GM19035 (cell line): Measurements from ENCODE around the gene BID.

ENCODE experiments used
- ATAC-seq: cut with Tn5 transposase; IDR thresholded peaks from one replicate; pipeline ENCODE4 v1.9.1; 2021; ENCODE audit not compliant: unreplicated experiment

Gene BID

DNA sequence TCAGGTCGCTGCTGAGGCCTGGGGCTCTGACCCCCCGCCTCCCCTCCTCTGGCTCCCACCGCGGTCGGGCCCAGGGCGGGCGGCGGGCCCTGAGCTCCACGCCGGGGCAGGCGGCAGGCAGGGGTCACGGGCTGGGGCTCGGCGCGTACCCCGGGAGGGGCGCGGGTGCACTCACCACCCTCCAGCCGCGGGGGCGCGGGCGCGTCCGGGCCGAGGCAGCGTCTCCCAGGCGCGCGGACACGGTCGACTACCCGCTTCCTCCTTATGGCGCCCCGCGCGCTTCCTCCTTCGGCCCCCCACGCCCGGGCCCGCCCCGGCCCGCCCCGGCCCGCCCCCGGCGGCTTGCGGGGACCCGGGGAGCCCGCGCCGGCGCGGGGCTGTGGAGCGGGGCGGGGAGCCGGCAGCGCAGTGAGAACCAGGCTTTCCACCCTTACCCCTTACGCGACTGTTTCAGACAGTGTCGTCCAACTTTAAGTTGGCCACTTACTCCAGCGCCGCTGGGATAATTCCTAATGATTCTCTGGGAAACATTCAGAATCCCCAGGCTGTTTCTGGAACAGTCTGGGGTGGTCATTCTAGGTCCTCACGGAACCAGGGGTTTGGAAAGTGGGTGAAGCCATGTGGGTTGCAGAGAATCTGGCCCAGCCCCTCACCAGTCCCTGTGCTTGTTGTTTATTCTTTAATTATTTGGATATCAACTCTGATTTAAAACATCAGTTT is at the start of gene BID:
TSS of gene BID (minus strand) at position 264 of the 720 bp plus-strand sequence. CDS start 24,353 bp downstream, outside the sequence.
- ATAC-seq = no peak

DNA sequence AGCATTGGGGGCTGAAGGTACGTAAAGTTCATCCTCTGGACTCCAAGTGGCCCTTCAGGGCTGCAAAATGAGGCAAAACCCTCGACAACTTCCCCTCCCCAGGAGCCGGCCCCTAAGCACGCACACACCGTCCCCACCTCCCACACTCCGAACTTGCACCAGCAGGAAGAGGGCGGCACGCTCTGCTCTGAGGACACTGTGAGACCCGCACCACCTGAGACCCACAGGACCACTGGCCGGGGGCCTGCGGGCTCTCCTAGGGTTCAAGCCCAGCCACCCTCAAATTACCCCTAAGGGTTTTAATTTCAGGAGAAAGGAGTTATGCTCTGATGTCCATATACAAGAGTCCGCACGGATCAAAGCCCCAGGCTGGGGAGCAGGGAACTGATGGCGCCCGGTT is 49.7 kb upstream of the BID start:
- ATAC-seq = no peak

DNA sequence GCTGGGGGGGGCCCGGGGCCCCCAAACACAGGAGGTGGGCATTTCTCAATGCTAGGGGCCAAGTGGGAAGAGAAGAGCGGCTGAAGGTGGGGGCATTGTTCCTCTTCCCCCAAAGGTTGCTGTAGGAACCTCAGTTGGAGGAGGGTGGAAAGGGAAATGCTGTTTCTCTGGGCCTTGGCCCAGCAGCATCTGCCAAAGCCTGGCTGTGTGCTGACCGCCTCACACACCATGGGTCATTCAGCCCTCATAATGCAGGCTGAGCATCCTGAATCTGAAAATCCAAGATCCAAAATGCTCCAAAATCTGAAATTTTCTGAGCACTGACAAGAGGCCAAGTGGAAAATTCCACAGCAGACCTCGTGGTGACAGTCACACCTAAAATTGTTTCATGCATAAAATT is 49.0 kb upstream of the BID start:
- no peak for ATAC-seq

DNA sequence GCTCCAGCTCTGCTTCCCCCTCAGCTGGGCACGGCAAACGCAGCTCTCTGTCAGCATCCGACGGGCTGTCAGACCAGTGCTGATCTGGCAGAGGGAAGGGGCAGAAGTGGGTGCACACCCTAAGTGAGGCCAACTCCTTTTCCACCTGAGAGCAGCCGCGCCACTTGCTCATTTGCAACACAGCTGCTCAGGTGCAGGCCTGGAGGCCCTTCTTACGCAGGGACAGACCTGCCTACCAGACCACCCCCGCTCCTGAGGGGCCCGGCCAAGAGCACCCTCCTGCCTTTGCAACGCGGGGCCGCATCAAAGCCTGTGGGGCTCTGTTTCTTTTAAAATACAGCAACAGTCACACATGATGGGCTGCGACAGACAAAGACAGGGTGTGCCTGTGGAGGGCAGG is 47.8 kb upstream of the BID start:
- ATAC-seq = no peak

DNA sequence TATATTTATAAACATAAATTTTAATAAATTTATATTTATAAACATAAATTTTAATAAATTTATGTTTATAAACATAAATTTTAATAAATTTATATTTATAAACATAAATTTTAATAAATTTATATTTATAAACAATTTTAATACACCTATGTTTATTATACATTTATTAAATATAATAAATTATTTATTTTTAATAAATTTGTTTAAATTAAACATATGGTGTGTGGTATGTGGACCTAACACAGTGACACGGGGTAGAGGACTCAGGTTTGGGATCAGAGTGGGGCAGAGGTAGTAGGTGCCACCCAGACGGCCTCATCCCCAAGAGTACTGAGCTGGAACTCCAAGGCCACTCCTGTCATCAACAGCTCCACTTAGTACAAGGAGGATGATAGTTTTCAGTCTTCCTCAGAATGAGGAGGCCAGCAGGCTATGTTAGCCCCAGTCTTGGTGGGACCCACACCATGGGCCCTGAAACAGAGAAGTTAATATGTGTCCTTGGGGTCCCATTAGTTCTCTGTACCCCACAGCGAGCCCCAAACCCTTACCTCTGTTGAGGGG is 46.7 kb upstream of the BID start:
- ATAC-seq = no peak

DNA sequence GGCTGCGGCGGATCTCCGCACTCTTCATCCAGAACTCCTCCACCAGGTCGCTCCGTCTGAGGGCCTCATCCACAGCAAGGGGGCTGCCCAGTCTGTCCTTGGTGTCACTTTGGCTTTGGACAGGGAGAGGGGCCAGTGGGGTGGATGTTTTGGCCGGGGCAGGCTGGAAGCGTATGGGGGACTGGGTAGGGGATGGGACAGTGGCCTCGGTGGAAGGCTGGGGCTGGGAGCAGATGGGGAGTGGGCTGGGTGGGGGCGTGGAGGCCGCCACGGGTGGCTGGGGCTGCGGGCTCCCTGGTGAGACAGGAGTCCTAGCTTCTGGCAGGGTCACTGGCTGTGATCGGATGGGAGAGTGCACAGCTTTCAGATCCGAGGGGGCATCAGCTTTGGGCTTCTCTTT is 44.4 kb upstream of the BID start:
- ATAC-seq = no peak

DNA sequence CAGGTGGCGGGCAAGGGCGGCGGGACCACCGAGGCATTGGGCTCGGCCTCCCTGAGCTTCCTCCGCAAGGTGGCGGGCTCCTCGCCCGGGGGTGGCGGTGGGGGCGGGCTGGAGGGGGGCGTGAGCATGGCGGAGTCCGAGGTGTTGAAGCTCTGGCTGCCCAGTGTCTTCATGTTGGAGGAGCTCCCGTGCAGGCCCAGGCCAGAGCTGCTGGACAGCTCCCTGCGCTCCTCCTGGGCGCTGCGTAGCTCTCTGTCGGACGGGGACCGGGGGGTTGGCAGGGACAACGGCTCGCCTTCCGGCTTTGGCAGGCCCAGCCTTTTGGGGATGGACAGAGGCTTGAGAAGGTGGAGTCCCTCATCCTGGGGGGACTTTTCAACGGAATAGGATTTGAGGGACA is 43.9 kb upstream of the BID start:
- no peak for ATAC-seq

DNA sequence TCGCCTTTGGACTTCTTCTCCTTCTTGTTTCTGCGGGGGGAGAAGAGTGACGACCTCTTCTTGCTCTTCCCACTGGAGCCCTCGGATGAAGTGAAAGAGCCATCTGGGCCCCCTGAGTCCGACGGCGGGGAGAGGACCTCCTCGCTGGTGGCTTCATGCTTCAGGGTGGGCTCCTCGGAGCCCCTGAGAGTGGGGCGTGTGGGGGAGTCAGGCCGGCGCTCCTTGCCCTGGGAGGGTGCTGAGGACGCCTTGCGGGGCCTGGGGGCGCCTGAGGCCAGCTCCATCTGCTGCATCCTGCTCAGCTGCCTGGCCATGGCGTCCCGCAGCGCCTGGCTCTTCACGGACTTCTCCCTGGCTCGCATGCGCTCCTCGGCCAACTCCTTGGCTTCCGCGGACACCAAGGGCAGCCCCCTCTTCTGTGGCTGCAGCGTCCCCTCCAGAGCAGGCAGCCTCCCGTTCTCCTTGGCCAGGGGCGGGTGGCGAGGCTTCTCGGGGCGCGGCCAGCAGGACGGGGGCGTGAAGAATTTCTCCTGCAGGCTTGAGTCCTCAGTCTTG is 43.3 kb upstream of the BID start:
- ATAC-seq = no peak

DNA sequence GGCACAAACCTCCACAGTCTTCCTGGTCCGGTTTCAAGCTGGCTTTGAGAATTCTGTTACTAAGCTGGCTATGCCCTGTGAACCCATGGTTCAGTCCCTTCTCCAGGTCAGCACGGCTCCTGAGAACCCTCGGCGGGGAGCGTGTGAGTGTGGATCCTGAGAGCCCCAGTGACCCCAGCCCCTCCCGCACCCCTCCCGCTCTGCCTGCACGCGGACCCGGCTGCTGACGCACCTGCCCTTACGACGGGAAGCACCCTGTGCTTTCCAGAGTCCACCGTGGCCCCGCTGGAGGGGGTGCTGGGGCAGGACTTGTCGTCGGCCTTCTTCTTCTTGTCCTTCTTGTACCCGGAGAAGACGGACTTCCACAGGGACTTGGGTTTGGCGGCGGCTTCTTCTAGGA is 42.8 kb upstream of the BID start:
- no peak for ATAC-seq

DNA sequence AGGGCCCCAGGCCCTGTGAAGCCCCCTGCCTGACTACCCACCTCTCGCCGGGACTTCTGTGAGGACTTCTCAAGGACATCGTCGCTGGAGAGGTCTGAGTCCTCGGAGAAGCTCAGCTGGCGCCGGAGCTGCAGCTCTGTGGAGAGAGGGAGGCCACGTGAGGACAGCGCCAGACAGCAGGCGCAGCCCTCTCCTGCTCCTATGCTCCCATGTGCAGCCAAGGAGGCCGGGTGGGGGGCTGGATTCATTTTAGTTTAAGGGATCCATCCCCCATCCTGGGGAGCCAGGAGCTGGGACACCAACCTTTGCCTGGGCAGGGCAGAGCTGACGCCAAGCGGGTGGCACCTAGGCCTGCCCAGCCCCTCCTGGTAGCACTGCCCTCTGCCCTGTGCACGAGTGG is 42.4 kb upstream of the BID start:
- ATAC-seq = no peak

DNA sequence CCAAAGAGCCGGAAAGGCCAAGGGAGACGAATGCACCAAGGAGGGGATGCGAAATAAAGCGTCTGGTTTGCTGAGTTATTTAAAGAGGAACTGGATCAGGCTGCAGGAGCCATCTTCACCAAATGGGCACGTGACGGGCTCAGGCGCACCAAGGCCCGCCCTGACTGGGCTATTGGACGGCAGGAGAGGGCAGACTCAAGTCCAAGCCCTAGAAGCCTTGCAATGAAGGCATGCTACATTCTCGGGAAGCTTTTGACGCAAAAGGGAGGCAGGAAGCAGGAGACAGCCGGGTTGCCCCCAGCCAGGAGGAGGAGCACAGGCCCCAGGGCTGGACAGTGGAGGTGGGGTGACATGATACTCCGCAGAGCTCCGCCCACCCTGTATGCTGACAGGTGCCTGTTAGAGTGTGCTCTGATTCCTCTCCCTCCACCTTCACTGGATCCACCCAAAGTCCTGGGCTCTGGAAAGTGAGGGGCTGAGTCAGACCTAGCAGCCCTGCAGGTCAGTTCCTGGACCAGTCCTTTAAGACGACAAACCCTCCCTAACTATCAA is 41.5 kb upstream of the BID start:
- no peak for ATAC-seq

DNA sequence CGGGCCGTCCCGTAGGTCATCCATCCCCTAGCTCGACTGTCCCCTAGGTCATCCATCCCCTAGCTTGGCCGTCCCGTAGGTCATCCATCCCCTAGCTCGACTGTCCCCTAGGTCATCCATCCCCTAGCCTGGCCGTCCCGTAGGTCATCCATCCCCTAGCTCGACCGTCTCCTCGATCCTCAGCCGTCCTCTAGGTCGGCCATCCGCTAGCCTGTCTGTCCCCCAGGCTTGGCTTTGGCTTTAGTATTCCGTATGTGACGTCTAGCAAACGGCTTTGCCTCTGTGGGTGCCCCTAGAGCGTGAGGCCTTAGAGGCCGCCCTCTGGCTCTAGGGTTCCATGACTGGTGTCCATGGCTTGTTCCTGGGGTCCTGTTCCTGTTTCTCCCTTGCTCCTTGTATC is 40.6 kb upstream of the BID start:
- ATAC-seq = no peak

DNA sequence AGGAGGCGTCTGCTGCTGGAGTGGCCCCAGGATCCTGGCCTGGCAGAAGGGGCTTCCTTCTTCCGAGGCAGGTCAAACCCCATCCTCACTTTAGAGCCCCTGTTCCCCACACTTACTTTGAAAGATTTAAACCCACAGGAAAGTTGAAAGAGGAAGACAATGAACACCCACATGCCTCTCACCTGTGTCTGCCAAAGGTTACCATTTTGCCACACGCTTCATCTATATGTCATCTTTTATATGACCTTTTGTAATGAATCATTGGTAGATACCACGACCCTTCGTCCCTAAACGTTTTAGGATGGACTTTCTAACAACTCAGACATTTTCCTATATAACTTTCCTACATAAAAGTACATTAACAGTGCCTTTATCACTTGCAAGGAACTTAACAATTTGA is 39.8 kb upstream of the BID start:
- no peak for ATAC-seq

DNA sequence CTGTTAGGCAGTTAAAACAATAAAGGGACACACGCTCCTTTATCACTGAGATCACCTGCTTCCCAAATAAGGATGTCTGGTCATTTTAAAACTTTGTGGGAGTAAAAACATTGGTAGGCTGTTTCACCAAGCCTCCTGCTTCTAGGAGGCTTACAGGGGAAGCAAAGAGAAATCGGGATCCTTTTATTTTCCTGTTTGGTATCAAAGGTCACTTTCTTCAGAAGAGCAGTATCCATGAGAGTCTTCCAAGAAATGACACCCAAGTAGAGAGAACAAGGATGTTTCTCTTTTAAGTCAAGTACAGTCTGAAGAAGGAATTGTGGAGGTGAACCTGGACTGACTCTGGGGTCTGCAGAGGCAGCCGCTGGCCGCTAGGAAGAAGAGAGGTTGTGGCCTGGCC is 36.9 kb upstream of the BID start:
- no peak for ATAC-seq

DNA sequence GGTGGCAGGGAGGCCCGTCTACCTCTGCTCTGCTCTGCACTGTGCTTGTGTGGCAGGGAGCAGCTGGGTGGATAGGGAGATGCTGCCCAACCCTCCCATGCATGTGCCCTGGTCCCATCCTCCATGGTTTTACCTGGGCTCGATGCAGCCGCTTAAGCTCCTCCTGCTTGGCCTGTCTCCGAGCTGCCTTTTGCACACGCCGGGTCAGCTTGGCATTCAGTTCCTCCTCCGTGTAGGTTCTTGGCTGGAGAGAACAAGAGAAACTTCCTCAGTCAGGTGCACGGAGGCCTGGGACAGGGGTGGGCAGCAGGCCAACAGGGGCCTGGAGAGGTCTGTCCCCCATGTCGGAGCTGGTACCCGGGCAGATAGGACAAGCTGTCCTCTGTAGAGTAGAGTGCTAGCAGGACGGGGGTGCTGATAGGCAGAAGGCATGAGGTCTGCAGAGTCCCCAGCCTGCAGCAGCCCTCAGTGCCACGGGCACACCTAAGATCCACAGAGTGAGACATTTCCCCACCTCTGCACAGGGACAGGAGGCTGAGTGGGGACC is 36.4 kb upstream of the BID start:
- no peak for ATAC-seq

DNA sequence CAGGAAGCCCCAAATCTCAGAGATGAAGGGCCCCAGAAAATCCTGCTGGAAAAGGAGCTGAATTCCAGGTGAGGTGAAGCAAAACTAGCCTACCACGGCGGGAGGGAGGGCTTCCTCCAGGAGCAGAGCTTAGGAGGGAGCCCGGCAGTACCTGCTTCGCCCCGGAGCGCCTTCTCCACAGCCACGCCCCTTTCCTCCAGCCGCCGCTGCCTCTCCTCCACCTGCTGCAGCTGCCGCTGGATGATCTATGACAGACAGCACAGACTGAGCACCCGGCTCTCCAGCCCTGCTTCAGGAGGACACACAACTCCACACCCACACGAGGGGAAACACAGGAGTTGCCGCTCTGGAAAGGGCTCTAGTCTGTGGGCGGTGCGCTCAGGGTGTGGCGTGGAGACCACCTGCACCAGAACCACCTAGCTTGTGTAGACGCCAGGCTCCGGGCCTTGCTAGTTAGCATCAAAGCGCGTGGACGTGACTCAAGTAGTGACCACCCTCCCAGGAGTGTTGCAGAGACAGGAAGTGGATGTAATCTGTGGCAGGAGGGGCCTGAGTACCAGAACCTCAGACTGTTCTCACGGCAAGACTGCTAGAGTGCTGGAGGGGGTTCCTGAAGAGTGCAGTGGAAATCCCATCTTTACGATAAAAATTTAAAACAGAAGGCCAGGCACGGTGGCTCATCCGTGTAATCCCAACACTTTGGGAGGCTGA is 34.6 kb upstream of the BID start:
- ATAC-seq = no peak

DNA sequence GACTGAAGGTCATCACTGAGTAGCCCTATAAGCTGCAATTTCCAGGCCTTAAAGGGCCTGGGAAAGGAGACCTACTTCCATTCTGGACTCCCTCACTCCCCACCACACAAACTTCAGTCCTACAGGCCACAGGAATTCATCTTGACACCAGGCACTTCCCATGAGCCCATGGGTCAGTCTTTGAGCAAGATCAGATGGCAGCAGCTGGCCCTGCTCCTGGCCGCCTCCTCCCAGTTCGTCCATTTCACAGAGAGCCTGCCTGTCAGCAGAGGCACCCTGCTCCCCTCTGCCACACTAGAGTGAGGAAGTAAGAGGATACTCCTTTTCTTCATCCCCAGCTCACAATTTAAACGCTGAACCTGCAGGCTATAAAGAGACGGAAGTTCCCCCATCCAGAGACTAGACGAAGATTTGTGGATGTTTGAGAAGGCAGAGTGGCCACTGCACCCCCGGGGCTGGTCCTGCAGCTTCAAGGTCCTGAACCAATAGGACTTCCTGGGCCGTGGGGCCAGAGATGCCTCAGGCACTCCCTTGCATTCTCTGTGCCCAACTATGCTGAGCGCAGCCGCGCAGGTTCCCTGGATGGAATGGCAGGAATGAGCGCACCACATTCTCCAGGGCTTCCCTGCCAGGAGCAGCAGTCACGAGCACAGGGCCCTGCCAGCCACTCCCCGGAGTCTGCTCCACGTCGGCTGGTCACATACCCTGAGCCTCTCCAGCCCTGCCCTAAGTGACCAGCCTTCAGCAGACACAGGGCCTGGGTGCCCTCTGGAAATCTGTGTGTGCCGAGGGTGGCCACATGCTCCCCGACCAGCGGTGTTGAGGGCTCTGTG is 33.5 kb upstream of the BID start:
- ATAC-seq = no peak

DNA sequence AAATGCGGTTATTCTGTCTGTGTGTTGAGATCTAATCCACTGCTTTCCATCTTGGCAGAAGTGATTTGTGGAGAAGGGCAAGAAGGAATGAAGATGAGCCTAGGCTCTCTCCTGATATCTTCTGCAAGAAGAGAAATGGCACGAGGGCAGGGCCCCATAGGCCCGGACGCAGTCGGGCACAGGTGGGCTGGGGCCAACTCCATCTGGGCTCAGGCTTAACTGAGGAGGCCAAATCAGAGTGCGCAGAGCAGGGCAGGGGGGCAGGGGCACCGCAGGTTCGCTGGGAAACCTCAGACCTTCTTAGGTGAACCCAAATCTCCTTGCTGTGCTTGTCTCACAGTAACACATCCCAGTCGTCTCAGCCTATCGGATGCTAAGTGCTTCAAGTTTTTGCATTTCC is 32.8 kb upstream of the BID start:
- no peak for ATAC-seq

DNA sequence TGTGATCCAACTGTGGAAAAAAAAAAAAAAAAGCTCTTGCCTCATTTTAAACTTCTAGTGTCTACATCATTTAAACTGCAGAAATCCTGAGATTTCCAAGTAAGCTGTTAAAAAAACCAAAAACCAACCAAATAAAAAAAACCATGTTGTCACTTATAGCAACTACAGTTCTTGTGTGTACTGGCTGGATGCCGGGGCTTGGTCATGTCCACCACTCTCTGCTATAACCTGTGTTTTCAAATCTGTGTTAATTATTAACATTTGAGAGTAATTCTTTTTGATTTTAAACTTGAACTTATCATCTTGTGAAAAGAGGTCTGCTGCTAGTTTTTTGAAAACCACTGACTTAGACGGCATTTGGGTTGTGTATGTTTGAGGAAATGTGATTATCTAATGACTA is 32.2 kb upstream of the BID start:
- ATAC-seq = no peak

DNA sequence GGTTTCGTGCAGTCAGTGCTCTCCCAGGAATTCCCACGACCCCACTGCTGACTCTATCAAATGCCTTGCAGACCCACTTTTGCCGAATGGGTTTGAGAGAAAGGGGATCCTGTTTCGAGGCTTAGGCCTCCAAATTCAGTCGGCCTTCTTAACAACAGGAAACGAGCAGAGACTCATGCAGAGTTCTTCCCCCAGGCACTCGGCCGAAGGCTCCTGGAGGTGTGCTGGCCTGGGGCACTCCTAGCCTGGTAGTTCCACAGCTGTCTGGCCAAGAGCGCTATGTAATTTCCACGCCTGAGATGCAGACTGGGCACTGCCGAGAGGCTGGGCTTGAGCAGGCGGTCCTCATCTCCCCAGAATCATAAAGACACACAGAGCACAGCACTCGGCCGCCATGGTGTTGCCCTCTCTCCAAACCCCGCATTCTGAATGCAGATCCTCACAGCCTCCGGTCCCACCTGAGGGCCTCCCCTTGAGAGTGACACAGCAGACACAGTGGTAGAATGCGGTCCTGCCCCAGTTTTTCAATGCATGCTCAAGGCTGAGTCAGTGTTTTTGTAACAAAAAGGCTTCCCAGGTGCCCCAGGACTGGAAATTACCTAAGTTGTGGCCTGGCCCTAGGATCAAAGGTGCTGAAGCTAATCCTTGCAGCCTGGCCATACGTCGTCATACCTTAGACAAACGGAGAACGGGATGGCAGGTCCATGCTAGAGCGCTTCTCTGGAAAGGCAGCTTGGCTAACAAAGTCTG is 30.2 kb upstream of the BID start:
- ATAC-seq = no peak
